Astrocyte (in vitro differentiated cells and primary cell): ENCODE measurements around the gene POR.

Experiments used
- EZH2 ChIP-seq: IDR thresholded peaks from 2 replicates; pipeline ENCODE4 v1.6.1; 2012; ENCODE audit warnings: mild to moderate bottlenecking, low read length, inconsistent platforms; ENCODE audit not compliant: insufficient read depth
- TF ChIP-seq, protein P1 (sequence below): IDR thresholded peaks from 2 replicates; pipeline ENCODE4 v1.5.1; 2011; ENCODE audit warnings: low read depth, mild to moderate bottlenecking, inconsistent platforms, low read length, moderate library complexity; ENCODE audit not compliant: insufficient read depth

GRCh38 chr7:75881436-75882095, 33.4 kb upstream of the POR start:
- TF ChIP-seq EZH2, result no peak
- TF ChIP-seq, protein P1, sequence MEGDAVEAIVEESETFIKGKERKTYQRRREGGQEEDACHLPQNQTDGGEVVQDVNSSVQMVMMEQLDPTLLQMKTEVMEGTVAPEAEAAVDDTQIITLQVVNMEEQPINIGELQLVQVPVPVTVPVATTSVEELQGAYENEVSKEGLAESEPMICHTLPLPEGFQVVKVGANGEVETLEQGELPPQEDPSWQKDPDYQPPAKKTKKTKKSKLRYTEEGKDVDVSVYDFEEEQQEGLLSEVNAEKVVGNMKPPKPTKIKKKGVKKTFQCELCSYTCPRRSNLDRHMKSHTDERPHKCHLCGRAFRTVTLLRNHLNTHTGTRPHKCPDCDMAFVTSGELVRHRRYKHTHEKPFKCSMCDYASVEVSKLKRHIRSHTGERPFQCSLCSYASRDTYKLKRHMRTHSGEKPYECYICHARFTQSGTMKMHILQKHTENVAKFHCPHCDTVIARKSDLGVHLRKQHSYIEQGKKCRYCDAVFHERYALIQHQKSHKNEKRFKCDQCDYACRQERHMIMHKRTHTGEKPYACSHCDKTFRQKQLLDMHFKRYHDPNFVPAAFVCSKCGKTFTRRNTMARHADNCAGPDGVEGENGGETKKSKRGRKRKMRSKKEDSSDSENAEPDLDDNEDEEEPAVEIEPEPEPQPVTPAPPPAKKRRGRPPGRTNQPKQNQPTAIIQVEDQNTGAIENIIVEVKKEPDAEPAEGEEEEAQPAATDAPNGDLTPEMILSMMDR, result peak; percentile 10
